HepG2 (cell line): ENCODE results near the gene DNAJA2. TPM values are rescaled to one million over a fixed set of nuclear protein-coding genes. Genes with fewer than 3 reads are reported as not detected.

ENCODE experiments used
- DPF2 ChIP-seq: sonication (generic); formaldehyde crosslinking; IDR thresholded peaks from 2 replicates; pipeline ENCODE4 v1.4.0; 2020; ENCODE audit warnings: mild to moderate bottlenecking, low read depth, missing genetic modification reagents, borderline replicate concordance
- ELF1 ChIP-seq: sonication (generic); formaldehyde crosslinking; IDR thresholded peaks from 2 replicates; pipeline ENCODE4 v1.4.0; 2020; ENCODE audit warnings: missing genetic modification reagents
- GFI1 ChIP-seq: sonication (generic); formaldehyde crosslinking; IDR thresholded peaks from 2 replicates; pipeline ENCODE4 v1.5.0; 2020; ENCODE audit warnings: missing genetic modification reagents, mild to moderate bottlenecking, borderline replicate concordance
- GZF1 ChIP-seq: sonication (generic); formaldehyde crosslinking; IDR thresholded peaks from 2 replicates; pipeline ENCODE4 v1.5.1; 2020; ENCODE audit warnings: mild to moderate bottlenecking, missing genetic modification reagents
- HOXD1 ChIP-seq: sonication (generic); formaldehyde crosslinking; IDR thresholded peaks from 2 replicates; pipeline ENCODE4 v1.5.0; 2020; ENCODE audit warnings: missing genetic modification reagents
- MEIS2 ChIP-seq: sonication (generic); formaldehyde crosslinking; IDR thresholded peaks from 2 replicates; pipeline ENCODE4 v1.9.0; 2021; ENCODE audit warnings: mild to moderate bottlenecking, missing genetic modification reagents
- MTERF4 ChIP-seq: sonication (generic); formaldehyde crosslinking; IDR thresholded peaks from 2 replicates; pipeline ENCODE4 v1.8.0; 2023; ENCODE audit warnings: mild to moderate bottlenecking, missing genetic modification reagents
- MTF1 ChIP-seq: sonication (generic); formaldehyde crosslinking; IDR thresholded peaks from 2 replicates; pipeline ENCODE4 v1.5.0; 2020; ENCODE audit warnings: missing genetic modification reagents
- NCOA2 ChIP-seq: sonication (generic); formaldehyde crosslinking; IDR thresholded peaks from 2 replicates; pipeline ENCODE4 v1.8.0; 2022; ENCODE audit warnings: inconsistent platforms
- NFKB2 ChIP-seq: sonication (generic); formaldehyde crosslinking; IDR thresholded peaks from 2 replicates; pipeline ENCODE4 v1.4.0; 2020; ENCODE audit warnings: missing genetic modification reagents, borderline replicate concordance
- SOX13 ChIP-seq, 3 experiments: fragments of 450-650 bp in 1 of 3; sonication (generic) in 1 of 3; formaldehyde crosslinking in 1 of 3; IDR thresholded peaks in 2 of 3; conservative IDR thresholded peaks in 1 of 3; 2 replicates each; pipeline versions ENCODE4 v1.5.0 to v1.6.1; 2016 to 2020; ENCODE audit warnings: antibody characterized with exemption in 1 of 3, mild to moderate bottlenecking in 1 of 3, missing compliant biosample characterization in 1 of 3, missing genetic modification reagents in 1 of 3, moderate library complexity in 1 of 3
- TCF7L2 ChIP-seq: IDR thresholded peaks from 2 replicates; pipeline ENCODE4 v1.6.1; 2011; ENCODE audit warnings: mild to moderate bottlenecking, low read depth, low read length, moderate library complexity
- THAP11 ChIP-seq: IDR thresholded peaks from 2 replicates; pipeline ENCODE4 v1.6.1; 2016; ENCODE audit warnings: missing biosample characterization, missing genetic modification reagents
- USF2 ChIP-seq, 2 experiments: sonication (generic) in 1 of 2; formaldehyde crosslinking in 1 of 2; IDR thresholded peaks; 2 replicates each; pipeline versions ENCODE4 v1.5.1 to v1.6.1; 2011 to 2020; ENCODE audit warnings: borderline replicate concordance in 1 of 2, low read depth in 1 of 2, low read length in 1 of 2, mild to moderate bottlenecking in 1 of 2, missing genetic modification reagents in 1 of 2, moderate library complexity in 1 of 2
- ZBTB21 ChIP-seq: sonication (generic); formaldehyde crosslinking; IDR thresholded peaks from 2 replicates; pipeline ENCODE4 v1.4.0; 2020; ENCODE audit warnings: missing genetic modification reagents
- ZFX ChIP-seq: sonication (generic); formaldehyde crosslinking; IDR thresholded peaks from 2 replicates; pipeline ENCODE4 v1.4.0; 2020; ENCODE audit warnings: mild to moderate bottlenecking, low read depth, missing genetic modification reagents, moderate library complexity
- ZNF121 ChIP-seq: sonication (generic); formaldehyde crosslinking; IDR thresholded peaks from 2 replicates; pipeline ENCODE4 v1.5.0; 2020; ENCODE audit warnings: mild to moderate bottlenecking, missing genetic modification reagents
- ZNF350 ChIP-seq: sonication (generic); formaldehyde crosslinking; IDR thresholded peaks from 2 replicates; pipeline ENCODE4 v1.4.0; 2020; ENCODE audit warnings: mild to moderate bottlenecking, low read depth, missing genetic modification reagents, borderline replicate concordance
- ZNF562 ChIP-seq: sonication (generic); formaldehyde crosslinking; IDR thresholded peaks from 2 replicates; pipeline ENCODE4 v1.8.0; 2022; ENCODE audit warnings: missing genetic modification reagents, borderline replicate concordance
- ZNF816 ChIP-seq: sonication (generic); formaldehyde crosslinking; IDR thresholded peaks from 2 replicates; pipeline ENCODE4 v1.8.0; 2022; ENCODE audit warnings: missing genetic modification reagents, mild to moderate bottlenecking, borderline replicate concordance
- polyA plus RNA-seq, 8 experiments: library from polyadenylated mRNA; depleted of rRNA in 3 of 8; stranded (reverse) in 7 of 8; unstranded in 1 of 8; fragments of >200 nt; fragmentation: Illumina TruSeq in 4 of 8; extraction: Trizol in 4 of 8; gene quantifications; 2 replicates each; pipeline versions ENCODE4 v1.2.1 to v1.2.3, GENCODE V29; 2011 to 2016; ENCODE audit warnings: low read depth in 4 of 8, missing spikeins in 1 of 8, mixed read lengths in 1 of 8; ENCODE audit not compliant: insufficient read depth in 1 of 8
- total RNA-seq, 5 experiments: library from RNA; depleted of rRNA; stranded (reverse); fragments of >200 nt; fragmentation: Illumina TruSeq; extraction: Trizol; gene quantifications; 2 replicates each; pipeline ENCODE4 v1.2.3, GENCODE V29; 2016; ENCODE audit warnings: low read depth in 1 of 5
- TF ChIP-seq, protein P1 (sequence below): sonication (generic); formaldehyde crosslinking; IDR thresholded peaks from 2 replicates; pipeline ENCODE4 v1.5.1; 2020; ENCODE audit warnings: mild to moderate bottlenecking, moderate library complexity, missing genetic modification reagents
- TF ChIP-seq, protein P2 (sequence below): sonication (generic); formaldehyde crosslinking; IDR thresholded peaks from 2 replicates; pipeline ENCODE4 v1.4.0; 2020; ENCODE audit warnings: missing genetic modification reagents

DNAJA2 gene
- total and polyA plus RNA-seq, 2 of the 13 experiments (the other 11 are each of a cell fraction or from before 2014, with no cell fraction given) = 25.4 to 176 TPM

DNA sequence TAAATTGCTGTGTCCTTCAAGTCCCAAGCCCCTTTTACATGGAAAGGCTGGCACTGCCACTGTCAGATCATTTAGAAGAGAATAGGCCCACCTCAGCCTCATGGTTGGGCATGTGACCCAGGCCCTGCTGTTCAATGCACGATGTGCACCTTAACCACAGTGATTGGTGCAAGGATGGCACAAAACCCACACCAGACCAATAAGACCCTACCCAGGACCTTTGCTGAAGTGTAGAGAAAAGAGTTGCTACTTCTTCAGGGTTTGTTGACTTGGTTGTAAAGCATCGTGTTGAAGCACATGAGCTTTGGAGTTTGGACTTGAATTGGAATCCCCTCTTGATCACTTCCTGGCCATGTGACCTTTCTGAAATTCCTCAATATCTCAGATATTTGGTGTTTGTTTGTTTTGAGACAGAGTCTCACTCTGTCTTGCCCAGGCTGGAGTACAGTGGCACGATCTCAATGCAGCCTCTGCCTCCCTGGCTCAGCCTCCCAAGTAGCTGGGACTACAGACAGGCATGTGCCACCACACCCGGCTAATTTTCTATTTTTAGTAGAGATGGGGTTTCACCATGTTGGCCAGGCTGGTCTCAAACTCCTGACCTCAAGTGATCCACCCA lies 24.8 kb downstream of the DNAJA2 start (continued):
- TF ChIP-seq SOX13 (IDR thresholded peaks at IDR 0.05) (no peak), SOX13 (CRISPR knock-in tag; conservative IDR thresholded peaks at IDR 0.05 in 1 of 2, IDR thresholded peaks at IDR 0.05 in 1 of 2) (peak in 1 of 2 experiments; percentile 52; a peak in 1 of 4 replicates), ELF1 (CRISPR knock-in tag) (peak; percentile 50; the same call in 1 of the 2 replicates), ZNF562 (CRISPR knock-in tag) (no peak), MEIS2 (no peak), MTF1 (CRISPR knock-in tag) (no peak), DPF2 (peak; percentile 62), HOXD1 (CRISPR knock-in tag) (0 out of 2 replicates have a peak, but pooled peaks have one; percentile 51), GFI1 (CRISPR knock-in tag) (no peak), NCOA2 (CRISPR knock-in tag) (peak; percentile 45; the same call in 1 of the 2 replicates), GZF1 (CRISPR knock-in tag) (peak; percentile 53; the same call in 1 of the 2 replicates), ZNF121 (CRISPR knock-in tag) (peak; percentile 69; the same call in 1 of the 2 replicates), NFKB2 (CRISPR knock-in tag) (0 out of 2 replicates have a peak, but pooled peaks have one; percentile 39), TCF7L2 (no peak), THAP11 (peak; percentile 51; the same call in 1 of the 2 replicates), ZFX (CRISPR knock-in tag) (peak; percentile 57), MTERF4 (CRISPR knock-in tag) (no peak), USF2 (IDR thresholded peaks at IDR 0.05; ENCODE audit: low read depth, low read length) (peak; percentile 73), USF2 (CRISPR knock-in tag; IDR thresholded peaks at IDR 0.05; ENCODE audit: borderline replicate concordance) (peak; percentile 64; the same call in 1 of the 2 replicates), ZNF350 (CRISPR knock-in tag) (peak; percentile 35; the same call in 1 of the 2 replicates), ZNF816 (CRISPR knock-in tag) (peak; percentile 46; the same call in 1 of the 2 replicates), ZBTB21 (no peak)
- TF ChIP-seq, protein P1, sequence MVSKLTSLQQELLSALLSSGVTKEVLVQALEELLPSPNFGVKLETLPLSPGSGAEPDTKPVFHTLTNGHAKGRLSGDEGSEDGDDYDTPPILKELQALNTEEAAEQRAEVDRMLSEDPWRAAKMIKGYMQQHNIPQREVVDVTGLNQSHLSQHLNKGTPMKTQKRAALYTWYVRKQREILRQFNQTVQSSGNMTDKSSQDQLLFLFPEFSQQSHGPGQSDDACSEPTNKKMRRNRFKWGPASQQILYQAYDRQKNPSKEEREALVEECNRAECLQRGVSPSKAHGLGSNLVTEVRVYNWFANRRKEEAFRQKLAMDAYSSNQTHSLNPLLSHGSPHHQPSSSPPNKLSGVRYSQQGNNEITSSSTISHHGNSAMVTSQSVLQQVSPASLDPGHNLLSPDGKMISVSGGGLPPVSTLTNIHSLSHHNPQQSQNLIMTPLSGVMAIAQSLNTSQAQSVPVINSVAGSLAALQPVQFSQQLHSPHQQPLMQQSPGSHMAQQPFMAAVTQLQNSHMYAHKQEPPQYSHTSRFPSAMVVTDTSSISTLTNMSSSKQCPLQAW (CRISPR knock-in tag) = peak; percentile 59; the same call in 1 of the 2 replicates
- TF ChIP-seq, protein P2, sequence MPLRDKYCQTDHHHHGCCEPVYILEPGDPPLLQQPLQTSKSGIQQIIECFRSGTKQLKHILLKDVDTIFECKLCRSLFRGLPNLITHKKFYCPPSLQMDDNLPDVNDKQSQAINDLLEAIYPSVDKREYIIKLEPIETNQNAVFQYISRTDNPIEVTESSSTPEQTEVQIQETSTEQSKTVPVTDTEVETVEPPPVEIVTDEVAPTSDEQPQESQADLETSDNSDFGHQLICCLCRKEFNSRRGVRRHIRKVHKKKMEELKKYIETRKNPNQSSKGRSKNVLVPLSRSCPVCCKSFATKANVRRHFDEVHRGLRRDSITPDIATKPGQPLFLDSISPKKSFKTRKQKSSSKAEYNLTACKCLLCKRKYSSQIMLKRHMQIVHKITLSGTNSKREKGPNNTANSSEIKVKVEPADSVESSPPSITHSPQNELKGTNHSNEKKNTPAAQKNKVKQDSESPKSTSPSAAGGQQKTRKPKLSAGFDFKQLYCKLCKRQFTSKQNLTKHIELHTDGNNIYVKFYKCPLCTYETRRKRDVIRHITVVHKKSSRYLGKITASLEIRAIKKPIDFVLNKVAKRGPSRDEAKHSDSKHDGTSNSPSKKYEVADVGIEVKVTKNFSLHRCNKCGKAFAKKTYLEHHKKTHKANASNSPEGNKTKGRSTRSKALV (CRISPR knock-in tag) = 0 out of 2 replicates have a peak, but pooled peaks have one; percentile 55
